Spleen (tissue), 11 donors: ENCODE measurements around the gene C2orf72. TPM values are rescaled to one million over a fixed set of nuclear protein-coding genes. Genes with fewer than 3 reads are reported as not detected.

ENCODE experiments used
- DNase-seq: peaks from one replicate; pipeline ENCODE4 v3.0.0-alpha.2; 2020
- H3K27ac ChIP-seq, 8 donors: fragments of 200-600 bp; sonication (generic) in 7 of 8; 1 replicate in 4 of 8; 2 replicates in 4 of 8; pipeline versions ENCODE4 v1.5.0 to v1.8.0; 2016 to 2021; ENCODE audit warnings: inconsistent platforms in 4 of 8, mild to moderate bottlenecking in 4 of 8, moderate library complexity in 1 of 8
- H3K27me3 ChIP-seq, 7 donors: fragments of 200-600 bp; sonication (generic) in 6 of 7; replicated peaks in 1 of 7; 1 replicate in 4 of 7; 2 replicates in 3 of 7; pipeline versions ENCODE4 v1.5.0 to v1.8.0; 2016 to 2021; ENCODE audit warnings: inconsistent platforms in 3 of 7, mild to moderate bottlenecking in 1 of 7
- H3K36me3 ChIP-seq, 6 donors: fragments of 200-600 bp; sonication (generic) in 5 of 6; 1 replicate in 4 of 6; 2 replicates in 2 of 6; pipeline versions ENCODE4 v1.5.0 to v1.8.0; 2016 to 2021; ENCODE audit warnings: inconsistent platforms in 2 of 6
- H3K4me1 ChIP-seq, 6 donors: fragments of 200-600 bp; sonication (generic) in 5 of 6; 1 replicate in 3 of 6; 2 replicates in 3 of 6; pipeline versions ENCODE4 v1.5.0 to v1.8.0; 2016 to 2021; ENCODE audit warnings: inconsistent platforms in 3 of 6
- H3K4me3 ChIP-seq, 8 donors: fragments of 200-600 bp; sonication (generic) in 7 of 8; 1 replicate in 4 of 8; 2 replicates in 4 of 8; pipeline versions ENCODE4 v1.5.0 to v1.8.0; 2016 to 2021; ENCODE audit warnings: inconsistent platforms in 4 of 8, mild to moderate bottlenecking in 4 of 8, moderate library complexity in 2 of 8
- H3K9me3 ChIP-seq, 8 donors: fragments of 200-600 bp; sonication (generic) in 7 of 8; 1 replicate in 4 of 8; 2 replicates in 4 of 8; pipeline versions ENCODE4 v1.5.0 to v1.8.0; 2016 to 2021; ENCODE audit warnings: inconsistent platforms in 4 of 8
- POLR2A ChIP-seq, 3 donors: fragments of 450-650 bp; IDR thresholded peaks; one replicate each; pipeline ENCODE4 v1.5.1; 2017; ENCODE audit warnings: antibody characterized with exemption in 3 of 3, mild to moderate bottlenecking in 1 of 3
- POLR2AphosphoS5 ChIP-seq, 3 donors: sonication (generic); formaldehyde crosslinking; IDR thresholded peaks; one replicate each; pipeline ENCODE4 v1.5.1; 2017; ENCODE audit warnings: antibody characterized with exemption in 3 of 3
- WGBS, 5 donors: extraction: QIAGEN DNeasy Blood & Tissue Kit in 3 of 5; methylation state at CpG; one replicate each; pipeline versions ENCODE4 v1.1.5 to v1.1.7; 2013 to 2018; 5-methylcytosine and 5-hydroxymethylcytosine counted together
- intact Hi-C: fragments of 100-400 bp; cut with DNase I; formaldehyde crosslinking; loops from one replicate; pipeline ENCODE4 v1.15.0; 2023; ENCODE audit warnings: low total_unique reads
- polyA plus RNA-seq, 3 donors: library from polyadenylated mRNA; stranded (reverse); fragments of 200-250 nt; gene quantifications; one replicate each; pipeline ENCODE4 v1.2.1, GENCODE V29; 2013
- total RNA-seq, 7 donors: library from RNA; depleted of rRNA in 3 of 7; stranded (reverse); fragments of >200 nt in 3 of 7; fragmentation: NEBNext Ultra II Directional in 4 of 7; extraction: Animal tissue kit (Norgen Biotek cat#: 25700) in 4 of 7; gene quantifications; one replicate each; pipeline versions ENCODE4 v1.1.0 to v1.2.1, GENCODE V29; 2016 to 2021
- TF ChIP-seq, protein P1 (sequence below), 11 experiments: fragments of 200-600 bp in 7 of 11; fragments of 450-650 bp in 4 of 11; sonication (generic) in 4 of 11; IDR thresholded peaks in 8 of 11; conservative IDR thresholded peaks in 3 of 11; 1 replicate in 7 of 11; 2 replicates in 4 of 11; pipeline versions ENCODE4 v1.4.0 to v1.8.0; 2016 to 2021; ENCODE audit warnings: antibody characterized with exemption in 11 of 11, inconsistent platforms in 4 of 11, mild to moderate bottlenecking in 1 of 11
- donor health status: healthy with polysubstance abuse.
- donor health status: DM: no; HTN: no; CAD: no; lungs with moderate emphysema.
- donor health status: DM: no; HTN: no; CAD: no.
- donor health status: Bipolar disorder and iron deficiency.
- donor health status: healthy.
- donor health status: DM: no; HTN: no; CAD: no.
- donor health status: DM: yes; HTN: yes; CAD: no.

Gene C2orf72
- total and polyA plus RNA-seq, 10 donors: not detected

DNA sequence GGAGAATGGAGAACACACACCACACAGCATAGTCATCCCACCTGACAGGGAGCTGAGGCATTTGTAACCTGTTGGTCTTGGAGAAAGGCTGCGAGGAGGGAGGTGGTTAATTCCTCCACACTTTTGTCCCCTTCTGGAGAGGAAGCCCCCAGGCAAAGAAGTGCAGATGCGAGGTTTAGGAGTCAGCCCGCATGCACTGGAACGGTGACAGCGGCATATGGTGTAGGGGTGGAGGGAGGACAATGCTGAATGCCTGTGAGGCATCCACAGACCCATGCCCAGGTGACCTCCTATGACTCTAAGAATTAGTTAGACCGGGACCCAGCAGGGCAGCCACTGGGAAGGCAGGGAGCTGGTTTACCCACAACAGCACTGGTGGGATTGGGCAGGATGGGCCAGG, 29.2 kb upstream of the C2orf72 start:
- intact Hi-C loops: no loop called here
- Histone ChIP-seq H3K36me3 (no peaks in the 10 kb centered on the region), H3K4me1 (no peaks in the 10 kb centered on the region), H3K9me3 (no peaks in the 10 kb centered on the region), H3K27ac (no peak overlapping the region), H3K4me3 (no peak overlapping the region), H3K27me3 (peaks cover 0 to 31% (median 0%) of the 10 kb centered on the region in 7 donors)
- no peak for TF ChIP-seq POLR2A (IDR thresholded peaks at IDR 0.05)
- TF ChIP-seq POLR2AphosphoS5 (IDR thresholded peaks at IDR 0.05): no peak
- TF ChIP-seq, protein P1, sequence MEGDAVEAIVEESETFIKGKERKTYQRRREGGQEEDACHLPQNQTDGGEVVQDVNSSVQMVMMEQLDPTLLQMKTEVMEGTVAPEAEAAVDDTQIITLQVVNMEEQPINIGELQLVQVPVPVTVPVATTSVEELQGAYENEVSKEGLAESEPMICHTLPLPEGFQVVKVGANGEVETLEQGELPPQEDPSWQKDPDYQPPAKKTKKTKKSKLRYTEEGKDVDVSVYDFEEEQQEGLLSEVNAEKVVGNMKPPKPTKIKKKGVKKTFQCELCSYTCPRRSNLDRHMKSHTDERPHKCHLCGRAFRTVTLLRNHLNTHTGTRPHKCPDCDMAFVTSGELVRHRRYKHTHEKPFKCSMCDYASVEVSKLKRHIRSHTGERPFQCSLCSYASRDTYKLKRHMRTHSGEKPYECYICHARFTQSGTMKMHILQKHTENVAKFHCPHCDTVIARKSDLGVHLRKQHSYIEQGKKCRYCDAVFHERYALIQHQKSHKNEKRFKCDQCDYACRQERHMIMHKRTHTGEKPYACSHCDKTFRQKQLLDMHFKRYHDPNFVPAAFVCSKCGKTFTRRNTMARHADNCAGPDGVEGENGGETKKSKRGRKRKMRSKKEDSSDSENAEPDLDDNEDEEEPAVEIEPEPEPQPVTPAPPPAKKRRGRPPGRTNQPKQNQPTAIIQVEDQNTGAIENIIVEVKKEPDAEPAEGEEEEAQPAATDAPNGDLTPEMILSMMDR (IDR thresholded peaks at IDR 0.05 in 8 of 11, conservative IDR thresholded peaks at IDR 0.05 in 3 of 11): no peak
- WGBS, 5 donors: 76 to 91% (median 87%) methylated on average over 6 of the region's 6 CpGs
- no peak for DNase-seq

DNA sequence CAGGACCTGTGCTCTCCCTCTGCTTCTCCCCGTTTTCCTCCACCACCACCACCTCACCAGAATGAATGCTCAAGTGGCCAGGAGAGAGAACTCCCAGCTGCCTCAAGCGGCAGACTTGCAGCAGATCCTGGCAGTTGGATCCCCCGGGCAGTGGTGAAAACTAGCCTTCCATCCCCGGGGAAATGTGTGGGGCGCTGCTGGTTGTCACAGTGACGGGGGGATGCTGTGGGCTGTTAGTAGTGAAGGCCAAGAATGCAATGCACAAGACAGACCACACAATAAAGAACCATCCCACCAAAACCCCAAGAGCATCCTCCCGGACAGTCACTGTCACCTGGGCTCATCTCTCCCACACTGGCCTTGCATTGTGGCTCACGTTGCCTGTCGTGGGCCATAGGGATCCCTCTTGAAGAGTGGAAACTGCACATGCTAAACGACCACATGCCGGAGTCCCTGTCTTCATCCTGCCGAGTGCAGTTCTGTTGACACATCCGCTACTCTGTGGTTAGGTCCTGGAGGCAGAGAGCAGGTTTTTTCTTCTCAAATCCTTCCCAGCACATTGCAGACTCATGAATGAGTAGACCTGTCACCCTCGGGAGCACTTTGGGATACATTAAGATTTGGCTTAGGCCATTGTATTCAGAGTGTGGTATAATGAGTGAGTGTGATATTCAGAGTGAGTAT, 27.9 kb upstream of the C2orf72 start:
- DNase-seq: no peak
- intact Hi-C loops: no loop called here
- no peaks in the 10 kb centered on the region for H3K9me3 ChIP-seq
- H3K4me3 ChIP-seq: no peak overlapping the region
- peaks cover 0 to 33% (median 0%) of the 10 kb centered on the region in 7 donors for H3K27me3 ChIP-seq
- WGBS, 5 donors: 67 to 77% (median 74%) methylated on average over 14 of the region's 14 CpGs
- no peak overlapping the region for H3K27ac ChIP-seq
- TF ChIP-seq, protein P1 (IDR thresholded peaks at IDR 0.05 in 8 of 11, conservative IDR thresholded peaks at IDR 0.05 in 3 of 11): no peak
- no peak for TF ChIP-seq POLR2AphosphoS5 (IDR thresholded peaks at IDR 0.05)
- no peak for TF ChIP-seq POLR2A (IDR thresholded peaks at IDR 0.05)
- no peaks in the 10 kb centered on the region for H3K36me3 ChIP-seq
- no peaks in the 10 kb centered on the region for H3K4me1 ChIP-seq

DNA sequence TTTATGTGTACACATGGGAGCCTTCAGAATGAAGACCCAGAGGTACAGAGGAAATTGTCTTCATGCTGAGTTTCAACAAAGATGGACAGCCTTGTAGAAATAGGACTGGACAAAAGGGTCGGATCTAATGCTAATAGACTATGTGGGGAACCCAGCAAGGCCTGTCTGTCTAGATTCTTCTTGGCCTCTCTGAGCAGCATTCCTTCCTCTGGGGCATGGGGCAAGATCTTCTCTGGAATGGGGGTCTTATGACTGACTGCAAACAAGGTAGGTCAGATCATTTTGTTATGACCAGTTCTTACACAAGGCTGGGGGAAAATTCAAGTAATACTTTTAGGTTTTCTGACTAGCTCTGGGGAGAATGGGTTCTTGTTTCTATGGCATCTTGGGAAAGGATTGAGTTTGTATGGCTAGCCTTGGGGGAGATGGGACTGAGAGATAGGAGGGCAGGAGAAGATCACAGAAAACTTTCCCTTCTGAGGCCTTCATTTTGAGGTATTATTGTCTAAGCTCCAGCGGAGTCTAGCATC, 27.1 kb upstream of the C2orf72 start:
- no peak overlapping the region for H3K27ac ChIP-seq

DNA sequence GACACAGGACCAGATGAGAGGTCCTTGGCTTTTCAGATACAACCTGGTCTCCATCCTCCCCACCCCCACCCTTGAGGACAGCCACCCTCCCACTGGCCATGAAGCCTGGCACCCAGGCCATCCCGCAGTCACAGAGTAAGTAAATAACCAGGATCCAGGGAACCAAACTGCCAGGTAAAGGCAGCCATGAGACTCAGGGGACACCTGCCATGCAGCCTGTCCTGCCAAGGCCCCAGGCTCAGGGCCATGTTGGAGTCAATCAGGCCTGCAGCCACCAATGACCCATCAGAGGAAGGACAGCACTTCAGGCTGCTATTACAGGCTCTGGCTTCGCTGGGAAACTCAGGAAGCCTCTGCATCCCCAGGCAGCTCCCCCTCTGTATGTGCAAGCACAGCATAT, 25.8 kb upstream of the C2orf72 start:
- intact Hi-C loops: no loop called here
- no peaks in the 10 kb centered on the region for H3K9me3 ChIP-seq
- H3K36me3 ChIP-seq: no peaks in the 10 kb centered on the region
- H3K4me3 ChIP-seq: no peak overlapping the region
- DNase-seq: no peak
- peaks cover 0 to 46% (median 0%) of the 10 kb centered on the region in 7 donors for H3K27me3 ChIP-seq
- no peak for TF ChIP-seq POLR2AphosphoS5 (IDR thresholded peaks at IDR 0.05)
- TF ChIP-seq POLR2A (IDR thresholded peaks at IDR 0.05): no peak
- TF ChIP-seq, protein P1 (IDR thresholded peaks at IDR 0.05 in 8 of 11, conservative IDR thresholded peaks at IDR 0.05 in 3 of 11): no peak
- no peaks in the 10 kb centered on the region for H3K4me1 ChIP-seq
- 40 to 64% (median 53%) methylated on average over 2 of the region's 2 CpGs; no CpG with 5 or more reads in 1 of the 5 donors for WGBS, 5 donors
- no peak overlapping the region for H3K27ac ChIP-seq

More for the DNA sequence above, 27.1 kb upstream of the C2orf72 start:
- H3K4me1 ChIP-seq: no peaks in the 10 kb centered on the region
- no peak for TF ChIP-seq POLR2A (IDR thresholded peaks at IDR 0.05)
- no peak for TF ChIP-seq POLR2AphosphoS5 (IDR thresholded peaks at IDR 0.05)
- TF ChIP-seq, protein P1 (IDR thresholded peaks at IDR 0.05 in 8 of 11, conservative IDR thresholded peaks at IDR 0.05 in 3 of 11): no peak
- no peaks in the 10 kb centered on the region for H3K9me3 ChIP-seq
- 44 to 96% (median 82%) methylated on average over 2 of the region's 2 CpGs for WGBS, 5 donors
- H3K27me3 ChIP-seq: peaks cover 0 to 41% (median 0%) of the 10 kb centered on the region in 7 donors
- no peak overlapping the region for H3K4me3 ChIP-seq
- DNase-seq: no peak
- intact Hi-C loops: no loop called here
- H3K36me3 ChIP-seq: no peaks in the 10 kb centered on the region
